BLaER1 (cell line): Measurements from ENCODE around the gene HLA-DQB2.
A peak's percentile ranks its signal among the peaks of the same experiment; 100 is the strongest.
"Not testable (repeated sequence)": the region's sequence is repeated elsewhere in the genome, so short reads cannot be mapped to it uniquely, and the experiment has no call there.

ENCODE experiments used
- H3K27ac ChIP-seq: shearing (Covaris generic); formaldehyde crosslinking; 2 replicates; pipeline ENCODE4 v1.8.1; 2022
- H3K27me3 ChIP-seq: shearing (Covaris generic); formaldehyde crosslinking; 2 replicates; pipeline ENCODE4 v1.8.1; 2022
- H3K36me3 ChIP-seq: shearing (Covaris generic); formaldehyde crosslinking; 2 replicates; pipeline ENCODE4 v1.8.1; 2022
- H3K4me1 ChIP-seq: shearing (Covaris generic); formaldehyde crosslinking; 2 replicates; pipeline ENCODE4 v1.8.1; 2022
- H3K4me2 ChIP-seq: shearing (Covaris generic); formaldehyde crosslinking; 2 replicates; pipeline ENCODE4 v1.8.1; 2022
- H3K4me3 ChIP-seq: shearing (Covaris generic); formaldehyde crosslinking; 2 replicates; pipeline ENCODE4 v1.8.1; 2022
- H3K9ac ChIP-seq: shearing (Covaris generic); formaldehyde crosslinking; 2 replicates; pipeline ENCODE4 v1.8.1; 2022
- H3K9me3 ChIP-seq: shearing (Covaris generic); formaldehyde crosslinking; 2 replicates; pipeline ENCODE4 v1.8.1; 2022
- H4K20me1 ChIP-seq: shearing (Covaris generic); formaldehyde crosslinking; 2 replicates; pipeline ENCODE4 v1.8.1; 2022
- Cebpa-rat ChIP-seq: shearing (Covaris generic); IDR thresholded peaks from 2 replicates; pipeline ENCODE4 v1.8.1; 2022

The HLA-DQB2 gene

DNA sequence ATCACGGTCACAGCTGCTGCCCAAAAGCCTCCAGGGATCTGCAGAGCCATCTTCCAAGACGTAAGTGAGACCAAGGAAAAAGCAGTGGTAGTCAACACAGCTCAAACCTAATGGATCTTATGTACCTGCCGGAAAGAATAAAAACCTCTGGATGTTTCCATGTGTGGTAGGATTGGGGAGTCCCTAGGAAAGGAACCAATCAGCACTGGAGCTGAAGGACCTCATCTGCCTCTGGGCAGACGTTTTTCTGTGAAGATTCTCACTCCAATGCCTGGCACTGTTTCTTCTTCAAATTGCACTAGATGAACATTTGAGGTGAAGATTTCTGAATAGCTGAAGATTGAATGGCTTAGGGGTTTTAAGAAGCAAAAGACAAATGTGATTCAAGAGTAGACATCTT lies at the start of gene HLA-DQB2:
Gene HLA-DQB2, minus strand, starts transcription at position 112 of the 400 bp plus-strand sequence. Its CDS starts 62 bp downstream, at position 50.
- Histone ChIP-seq H3K36me3 (no peaks in the 10 kb centered on the region), H3K4me3 (no peak within 1 kb of the TSS), H3K4me2 (no peak within 1 kb of the TSS), H3K9me3 (no peaks in the 10 kb centered on the region), H3K27me3 (no peaks in the 10 kb centered on the region), H3K4me1 (no peaks in the 10 kb centered on the region), H3K9ac (no peak within 1 kb of the TSS), H4K20me1 (no peaks in the 10 kb centered on the region), H3K27ac (no peak within 1 kb of the TSS)
- TF ChIP-seq Cebpa-rat, result no peak

DNA sequence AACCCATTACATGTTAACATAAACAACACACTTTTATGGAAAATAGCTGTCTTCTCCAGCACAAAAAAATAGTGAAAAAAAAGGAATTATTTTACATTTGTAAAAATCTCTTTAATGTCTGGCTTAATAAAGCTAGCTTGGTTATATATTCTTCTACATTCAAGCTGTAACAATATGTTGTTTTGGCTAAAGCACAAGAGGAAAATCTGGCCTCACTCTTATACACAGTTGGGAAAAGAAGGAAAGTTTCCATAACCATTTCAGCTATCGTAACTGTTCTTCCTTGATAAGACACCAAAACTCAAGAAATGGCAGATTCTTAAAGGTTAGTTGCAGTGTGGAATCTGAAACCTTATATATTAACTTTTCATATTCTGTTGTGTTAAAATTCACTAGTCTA lies 45.8 kb upstream of the HLA-DQB2 start:
- Histone ChIP-seq H3K36me3 (no peaks in the 10 kb centered on the region), H3K9ac (no peak overlapping the region), H3K4me1 (no peaks in the 10 kb centered on the region), H3K9me3 (no peaks in the 10 kb centered on the region), H3K27ac (no peak overlapping the region), H3K4me2 (no peak overlapping the region), H3K4me3 (no peak overlapping the region), H4K20me1 (no peaks in the 10 kb centered on the region), H3K27me3 (no peaks in the 10 kb centered on the region)
- no peak for TF ChIP-seq Cebpa-rat

DNA sequence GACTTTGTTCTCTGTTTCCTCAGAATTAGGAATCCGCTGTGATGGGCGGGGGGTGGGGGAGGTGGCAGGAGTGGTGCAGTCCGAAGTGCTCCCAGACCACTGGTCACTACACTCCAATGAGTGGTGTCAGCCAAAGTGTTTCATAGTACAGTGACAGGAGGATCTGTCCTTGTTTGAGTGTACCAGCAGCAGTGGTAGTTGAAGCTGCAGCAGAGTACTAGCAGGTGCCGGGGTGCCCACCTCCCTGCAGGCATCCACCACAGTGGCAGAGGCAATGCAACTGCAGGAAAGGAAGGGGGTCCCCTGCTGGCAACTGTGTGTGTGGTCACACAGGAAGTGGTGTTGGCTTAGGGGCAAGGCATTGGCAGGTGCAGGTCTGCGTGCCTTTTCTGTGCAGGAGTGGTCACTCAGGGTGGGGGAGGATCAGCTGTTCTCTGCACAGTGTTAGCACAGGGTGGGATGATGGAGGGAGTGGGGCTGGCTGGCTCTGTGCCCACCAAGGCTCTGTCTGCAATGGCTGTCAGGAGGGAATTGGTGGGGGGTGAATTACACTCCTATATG lies 43.8 kb upstream of the HLA-DQB2 start:
- Histone ChIP-seq H3K4me2 (no peak overlapping the region), H3K4me3 (no peak overlapping the region), H3K9ac (no peak overlapping the region), H3K4me1 (no peaks in the 10 kb centered on the region), H3K27me3 (no peaks in the 10 kb centered on the region), H3K27ac (no peak overlapping the region), H3K9me3 (no peaks in the 10 kb centered on the region), H3K36me3 (no peaks in the 10 kb centered on the region), H4K20me1 (no peaks in the 10 kb centered on the region)
- TF ChIP-seq Cebpa-rat, result no peak

DNA sequence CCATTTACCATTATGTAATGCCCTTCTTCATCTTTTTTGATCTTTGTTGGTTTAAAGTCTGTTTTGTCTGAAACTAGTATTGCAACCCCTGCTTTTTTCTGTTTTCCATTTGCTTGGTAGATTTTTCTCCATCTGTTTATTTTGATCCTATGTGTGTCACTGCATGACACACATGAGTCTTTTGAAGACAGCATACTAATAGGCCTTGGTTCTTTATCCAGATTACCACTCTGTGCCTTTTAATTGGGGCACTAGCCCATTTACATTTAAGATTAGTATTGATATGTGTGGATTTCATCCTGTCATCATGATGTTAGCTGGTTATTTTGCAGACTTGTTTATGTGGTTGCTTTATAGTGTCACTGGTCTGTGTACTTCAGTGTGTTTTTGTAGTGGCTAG lies 42.1 kb upstream of the HLA-DQB2 start:
- not testable (repeated sequence) for H3K9ac ChIP-seq, H3K4me2 ChIP-seq, H3K27me3 ChIP-seq, H3K4me3 ChIP-seq, H4K20me1 ChIP-seq, H3K36me3 ChIP-seq, H3K4me1 ChIP-seq, H3K9me3 ChIP-seq, H3K27ac ChIP-seq

DNA sequence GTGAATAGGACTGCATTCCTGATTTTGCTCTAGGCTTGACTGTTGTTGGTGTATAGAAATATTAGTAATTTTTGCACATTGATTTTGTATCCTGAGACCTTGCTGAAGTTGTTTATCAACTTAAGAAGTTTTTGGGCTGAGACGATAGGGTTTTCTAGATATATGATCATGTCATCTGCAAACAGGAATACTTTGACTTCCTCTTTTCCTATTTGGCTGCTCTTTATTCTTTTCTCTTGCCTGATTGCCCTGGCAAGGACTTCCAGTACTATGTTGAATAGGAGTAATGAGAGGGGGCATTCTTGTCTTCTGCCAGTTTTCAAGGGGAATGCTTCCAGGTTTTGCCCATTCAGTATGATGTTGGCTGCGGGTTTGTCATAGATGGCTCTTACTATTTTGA lies 40.1 kb upstream of the HLA-DQB2 start:
- no peak overlapping the region for H3K4me2 ChIP-seq
- H3K4me3 ChIP-seq, result no peak overlapping the region
- no peak overlapping the region for H3K27ac ChIP-seq
- no peaks in the 10 kb centered on the region for H3K36me3 ChIP-seq
- H3K9me3 ChIP-seq, result peaks cover 17% of the 10 kb centered on the region
- no peaks in the 10 kb centered on the region for H4K20me1 ChIP-seq
- no peak for TF ChIP-seq Cebpa-rat
- no peak overlapping the region for H3K9ac ChIP-seq
- no peaks in the 10 kb centered on the region for H3K27me3 ChIP-seq
- H3K4me1 ChIP-seq, result no peaks in the 10 kb centered on the region

DNA sequence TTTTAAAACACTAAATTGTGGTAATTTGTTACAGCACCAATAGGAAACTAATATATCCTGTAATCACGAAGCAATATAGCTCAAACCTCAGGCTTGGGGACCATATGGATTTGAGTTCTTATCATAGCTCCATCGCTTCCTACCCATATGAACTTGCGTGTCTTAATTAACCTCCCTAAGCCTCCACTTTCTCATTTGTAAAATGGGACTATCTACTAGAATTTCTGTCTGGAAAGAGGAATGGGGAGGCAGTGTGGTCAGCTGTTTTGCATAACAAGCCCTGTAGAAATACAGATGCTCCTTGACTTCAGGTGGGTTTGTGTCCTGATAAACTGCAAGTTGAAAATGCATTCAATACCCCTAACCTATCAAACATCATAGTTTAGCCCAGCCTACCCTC lies 36.4 kb upstream of the HLA-DQB2 start:
- Histone ChIP-seq H3K36me3 (no peaks in the 10 kb centered on the region), H3K4me3 (no peak overlapping the region), H3K9ac (no peak overlapping the region), H3K9me3 (peaks cover 19% of the 10 kb centered on the region), H3K27ac (no peak overlapping the region), H3K27me3 (no peaks in the 10 kb centered on the region), H3K4me1 (peaks cover 33% of the 10 kb centered on the region), H4K20me1 (no peaks in the 10 kb centered on the region), H3K4me2 (no peak overlapping the region)
- no peak for TF ChIP-seq Cebpa-rat

DNA sequence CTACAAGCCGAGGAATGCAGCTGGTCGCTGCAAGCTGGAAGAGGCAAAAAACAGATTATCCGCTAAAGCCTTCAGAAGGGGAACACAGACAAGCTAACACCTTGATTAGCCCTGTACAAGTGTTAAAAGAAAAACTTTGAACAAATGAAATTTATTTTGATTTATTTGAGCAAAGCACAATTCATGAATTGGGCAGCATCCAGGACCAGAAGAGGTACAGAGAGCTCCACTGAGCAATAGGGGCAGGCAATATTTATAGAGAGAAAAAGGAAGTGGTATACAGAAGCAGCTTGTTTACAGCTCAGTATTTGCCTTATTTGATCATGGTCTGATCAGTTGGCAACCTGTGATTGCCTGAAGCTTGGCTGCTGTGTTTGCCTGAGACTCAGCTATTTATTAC lies 35.8 kb upstream of the HLA-DQB2 start:
- H3K36me3 ChIP-seq, result no peaks in the 10 kb centered on the region
- H3K4me3 ChIP-seq, result no peak overlapping the region
- H3K27me3 ChIP-seq, result no peaks in the 10 kb centered on the region
- peaks cover 39% of the 10 kb centered on the region for H3K4me1 ChIP-seq
- no peak overlapping the region for H3K9ac ChIP-seq
- no peak overlapping the region for H3K4me2 ChIP-seq
- no peaks in the 10 kb centered on the region for H4K20me1 ChIP-seq
- peaks cover 19% of the 10 kb centered on the region for H3K9me3 ChIP-seq
- no peak overlapping the region for H3K27ac ChIP-seq
- no peak for TF ChIP-seq Cebpa-rat

DNA sequence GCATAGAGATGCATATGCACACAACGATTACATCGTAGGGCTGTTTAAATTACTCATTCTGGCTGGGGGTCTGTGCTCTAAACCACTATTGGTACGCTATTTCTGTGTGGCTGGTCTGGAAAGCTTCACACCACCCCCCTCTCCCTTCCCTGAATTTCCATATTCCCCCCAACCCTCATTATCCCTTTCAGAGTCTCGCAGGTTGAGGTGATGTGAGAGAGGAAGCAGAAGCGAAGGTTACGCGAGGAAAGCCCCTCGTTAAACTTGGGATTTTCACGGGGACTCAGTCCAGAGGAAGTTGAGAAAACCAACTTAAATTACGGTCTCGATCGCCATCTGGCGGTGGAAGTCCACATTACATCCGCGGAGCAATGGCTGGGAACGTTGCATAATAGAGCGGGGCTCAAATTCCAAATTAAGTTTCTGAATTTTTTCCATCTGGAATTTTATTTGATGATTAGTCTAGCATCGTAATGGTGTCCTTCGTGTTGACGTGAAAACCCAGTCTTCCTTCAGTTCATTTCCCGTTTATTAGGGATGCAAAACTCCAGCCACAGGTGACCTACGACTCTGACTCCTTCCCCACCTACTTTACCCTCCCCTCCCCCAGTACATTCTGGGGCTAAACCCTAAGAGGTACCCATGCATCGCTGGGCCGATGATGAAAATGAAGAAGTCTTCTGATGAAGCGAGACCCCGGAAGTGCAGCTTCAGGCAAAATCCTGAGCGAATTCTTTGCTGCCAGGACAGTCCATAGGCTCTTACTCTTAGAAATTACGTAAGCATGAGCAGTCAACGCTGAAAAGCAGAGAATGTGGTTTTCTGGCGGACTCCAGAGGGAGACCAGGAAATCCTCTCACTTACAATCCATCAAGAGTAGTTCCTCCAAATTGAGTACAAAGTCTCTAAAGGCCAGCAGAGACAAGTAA lies 33.8 kb upstream of the HLA-DQB2 start:
- TF ChIP-seq Cebpa-rat, result peak; percentile 89
- Histone ChIP-seq H3K4me1 (peaks cover 58% of the 10 kb centered on the region), H4K20me1 (no peaks in the 10 kb centered on the region), H3K27ac (peak overlapping the region; percentile 69), H3K4me2 (peak overlapping the region; percentile 86), H3K9me3 (peaks cover 19% of the 10 kb centered on the region), H3K9ac (peak overlapping the region; percentile 67), H3K4me3 (peak overlapping the region; percentile 58), H3K36me3 (no peaks in the 10 kb centered on the region), H3K27me3 (no peaks in the 10 kb centered on the region)

DNA sequence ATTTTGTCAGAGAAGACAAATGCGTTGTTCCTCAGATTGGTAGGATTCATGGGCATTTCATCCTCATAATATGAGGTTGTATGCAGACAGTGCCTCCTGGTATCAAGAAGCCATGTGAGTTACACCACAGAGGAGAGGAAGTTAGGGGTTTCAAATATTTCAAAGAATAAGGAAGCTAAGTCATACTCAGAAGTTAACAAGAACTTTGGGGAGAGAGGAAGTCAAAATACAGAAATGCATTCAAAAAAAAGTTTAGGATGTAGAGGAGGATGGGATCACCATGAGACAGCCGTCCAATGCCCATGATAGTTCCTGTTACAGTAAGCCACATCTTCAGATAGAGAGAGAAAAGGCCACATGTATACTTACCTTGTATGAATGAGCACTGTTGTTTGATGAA lies 31.2 kb upstream of the HLA-DQB2 start:
- H3K9ac ChIP-seq, result no peak overlapping the region
- no peaks in the 10 kb centered on the region for H3K36me3 ChIP-seq
- H4K20me1 ChIP-seq, result no peaks in the 10 kb centered on the region
- H3K9me3 ChIP-seq, result peaks cover 14% of the 10 kb centered on the region
- H3K27ac ChIP-seq, result peak overlapping the region; percentile 31; the same call in 1 of the 2 replicates
- H3K27me3 ChIP-seq, result no peaks in the 10 kb centered on the region
- H3K4me1 ChIP-seq, result peaks cover 58% of the 10 kb centered on the region
- H3K4me2 ChIP-seq, result peak overlapping the region; percentile 82
- no peak overlapping the region for H3K4me3 ChIP-seq
- no peak for TF ChIP-seq Cebpa-rat

DNA sequence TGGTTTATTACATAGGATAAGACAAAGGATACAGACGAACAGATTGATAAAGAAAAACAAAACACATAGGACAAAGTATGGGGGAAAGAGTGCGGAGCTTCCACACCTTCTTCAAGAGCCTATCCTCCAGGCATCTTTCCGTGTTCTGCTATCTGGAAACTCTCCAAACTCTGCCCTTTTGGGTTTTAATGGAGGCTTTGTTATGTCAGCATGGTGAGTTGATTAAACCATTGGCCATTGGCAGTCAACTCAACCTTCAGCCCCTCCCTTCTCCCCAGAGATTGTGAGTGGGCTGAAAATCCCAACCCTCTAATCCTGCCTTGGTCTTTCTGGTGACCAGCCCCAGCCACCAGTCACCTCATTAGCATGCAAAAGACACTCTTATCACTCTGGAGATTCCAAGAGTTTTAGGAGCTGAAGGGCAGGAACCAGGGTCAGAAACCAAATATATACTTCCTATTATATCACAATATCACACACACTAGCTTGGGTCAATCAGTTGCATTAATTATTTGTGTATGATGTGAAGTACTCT lies 29.6 kb upstream of the HLA-DQB2 start:
- no peaks in the 10 kb centered on the region for H4K20me1 ChIP-seq
- peaks cover 54% of the 10 kb centered on the region for H3K4me1 ChIP-seq
- H3K9ac ChIP-seq, result no peak overlapping the region
- no peak overlapping the region for H3K27ac ChIP-seq
- H3K36me3 ChIP-seq, result no peaks in the 10 kb centered on the region
- no peaks in the 10 kb centered on the region for H3K27me3 ChIP-seq
- H3K4me3 ChIP-seq, result no peak overlapping the region
- TF ChIP-seq Cebpa-rat, result no peak
- H3K4me2 ChIP-seq, result no peak overlapping the region; the same call in 1 of the 2 replicates
- H3K9me3 ChIP-seq, result no peaks in the 10 kb centered on the region
